T-helper 22 cell (primary cell): Measurements from ENCODE around the gene ABCD4.
"Not testable (repeated sequence)": the region's sequence is repeated elsewhere in the genome, so short reads cannot be mapped to it uniquely, and the experiment has no call there.

Experiments
- DNase-seq: peaks from one replicate; pipeline ENCODE4 v3.0.0-alpha.2; 2020; ENCODE audit warnings: low read depth

The ABCD4 gene

GRCh38 chr14:74302152-74302628 lies 544 bp downstream of the ABCD4 start:
- no peak for DNase-seq

- DNase-seq = no peak
Observed at GRCh38 chr14:74301594-74302151, 1.1 kb downstream of the ABCD4 start.

DNA sequence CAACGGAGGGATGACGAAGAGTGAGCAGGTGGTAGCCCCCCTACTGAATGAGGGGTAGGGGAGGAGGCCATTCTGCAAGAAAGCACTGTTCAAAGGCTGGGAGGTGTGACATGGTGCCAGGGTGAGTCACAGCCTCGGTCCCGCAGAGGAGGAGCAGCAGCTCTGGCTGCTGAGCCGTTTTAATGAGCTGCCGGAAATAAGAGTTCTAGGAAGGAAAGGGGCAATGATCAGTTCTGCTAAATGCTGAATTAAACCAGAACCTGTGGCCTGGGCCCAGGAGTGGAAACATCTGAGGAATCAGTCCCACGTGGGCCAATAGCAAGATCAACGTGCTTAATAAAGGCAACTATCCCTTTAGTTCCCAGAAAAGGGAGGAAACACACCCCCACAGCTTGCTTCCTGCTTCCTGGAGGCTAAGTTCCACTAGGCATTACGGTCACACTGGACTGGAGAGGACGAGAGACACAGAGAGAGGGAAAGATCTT lies 3.6 kb downstream of the ABCD4 start:
- DNase-seq = peak; percentile 13

GRCh38 chr14:74297986-74298385 lies 4.7 kb downstream of the ABCD4 start:
- no peak for DNase-seq

- DNase-seq = no peak
Observed at GRCh38 chr14:74296037-74296467, 6.7 kb downstream of the ABCD4 start.

- DNase-seq = no peak
Observed at GRCh38 chr14:74293606-74294005, 9.1 kb downstream of the ABCD4 start.

GRCh38 chr14:74292061-74292460 lies 10.7 kb downstream of the ABCD4 start:
- no peak for DNase-seq

DNA sequence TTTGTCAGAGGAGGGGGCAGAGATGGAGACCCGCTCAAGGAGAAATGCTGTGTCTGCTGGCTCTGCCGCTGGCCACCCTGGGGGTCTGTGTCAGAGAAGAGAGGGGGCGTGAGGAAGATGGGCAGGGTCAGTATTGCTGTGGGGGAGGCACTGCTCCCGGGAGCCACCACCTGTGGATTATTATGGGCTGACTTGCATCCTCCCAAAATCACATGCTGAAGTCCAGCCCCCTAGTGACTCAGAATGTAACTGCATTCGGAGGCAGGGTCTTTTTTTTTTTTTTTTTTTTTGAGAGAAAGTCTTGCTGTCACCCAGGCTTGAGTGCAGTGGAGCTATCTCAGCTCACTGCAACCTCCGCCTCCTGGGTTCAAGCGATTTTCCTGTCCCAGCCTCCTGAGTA lies 12.3 kb downstream of the ABCD4 start:
- no peak for DNase-seq

- no peak for DNase-seq
Observed at GRCh38 chr14:74289801-74290200, 12.9 kb downstream of the ABCD4 start.

DNA sequence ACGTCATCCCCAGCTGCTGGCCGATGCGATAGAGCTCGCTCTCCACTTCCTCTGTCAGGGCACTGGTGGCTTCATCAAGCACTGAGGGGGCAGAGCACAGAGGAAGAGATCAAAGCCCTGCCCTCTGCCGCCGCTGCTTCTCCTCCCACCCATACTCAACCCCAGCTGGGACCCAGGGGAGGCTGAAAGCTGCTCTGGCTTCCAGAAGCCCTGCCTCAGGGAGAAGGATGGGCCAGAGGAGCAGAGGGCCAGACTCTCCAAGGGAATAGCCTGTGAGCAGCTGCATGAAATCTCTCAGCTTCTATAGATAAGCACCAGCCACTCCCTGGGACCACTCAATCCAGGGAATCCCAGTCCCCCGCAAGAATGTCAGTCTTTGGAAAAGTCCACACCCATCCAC lies 16.0 kb downstream of the ABCD4 start:
- DNase-seq = no peak

- DNase-seq = no peak
Observed at GRCh38 chr14:74281069-74281468, 21.7 kb downstream of the ABCD4 start.

DNA sequence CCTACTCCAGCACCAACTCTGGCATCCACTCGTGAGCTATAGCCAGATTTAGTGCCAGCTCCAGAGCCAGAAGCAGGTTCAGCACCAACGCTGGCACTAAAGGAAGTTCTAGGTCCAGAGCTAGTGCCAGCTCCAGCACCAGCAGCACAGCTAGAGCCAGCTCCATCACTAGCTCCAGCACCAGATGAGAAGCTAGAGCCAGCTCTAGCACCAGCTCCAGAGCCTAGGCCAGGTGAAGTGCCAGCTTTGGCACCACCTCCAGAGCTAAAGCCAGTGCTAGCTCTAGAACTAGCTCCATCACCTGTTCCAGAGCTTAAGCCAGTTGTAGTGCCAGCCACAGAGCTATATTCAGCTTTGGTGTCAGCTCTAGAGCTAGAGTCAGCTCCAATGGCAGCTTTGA lies 24.7 kb downstream of the ABCD4 start:
- no peak for DNase-seq

- no peak for DNase-seq
Observed at GRCh38 chr14:74275241-74275841, 27.4 kb downstream of the ABCD4 start.

GRCh38 chr14:74271365-74271764 lies 31.4 kb downstream of the ABCD4 start:
- DNase-seq = no peak

- DNase-seq = not testable (repeated sequence)
Observed at GRCh38 chr14:74270382-74271177, 32.2 kb downstream of the ABCD4 start.

DNA sequence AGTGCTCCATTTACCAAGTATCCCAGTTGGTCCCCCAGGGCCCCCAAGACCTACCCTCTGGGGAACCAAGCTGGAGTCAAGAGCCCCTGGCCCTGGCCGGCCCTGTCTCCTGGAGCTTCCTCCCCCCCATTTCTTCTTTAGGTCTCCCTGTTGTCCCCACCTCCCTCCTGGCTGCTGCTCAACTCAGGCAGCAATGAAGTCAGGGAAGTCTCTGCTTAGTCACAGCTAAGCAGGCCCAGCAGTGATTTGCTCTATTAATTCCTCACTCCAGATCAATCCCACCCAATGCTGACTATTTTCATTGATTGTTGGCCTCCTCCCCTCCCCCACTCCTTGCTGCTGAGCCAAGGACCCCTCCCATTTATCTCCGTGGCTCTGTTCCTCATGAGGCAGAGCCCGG lies 35.1 kb downstream of the ABCD4 start:
- no peak for DNase-seq

GRCh38 chr14:74265301-74265965 lies 37.3 kb downstream of the ABCD4 start:
- DNase-seq = no peak

GRCh38 chr14:74263921-74264320 lies 38.8 kb downstream of the ABCD4 start:
- no peak for DNase-seq

DNA sequence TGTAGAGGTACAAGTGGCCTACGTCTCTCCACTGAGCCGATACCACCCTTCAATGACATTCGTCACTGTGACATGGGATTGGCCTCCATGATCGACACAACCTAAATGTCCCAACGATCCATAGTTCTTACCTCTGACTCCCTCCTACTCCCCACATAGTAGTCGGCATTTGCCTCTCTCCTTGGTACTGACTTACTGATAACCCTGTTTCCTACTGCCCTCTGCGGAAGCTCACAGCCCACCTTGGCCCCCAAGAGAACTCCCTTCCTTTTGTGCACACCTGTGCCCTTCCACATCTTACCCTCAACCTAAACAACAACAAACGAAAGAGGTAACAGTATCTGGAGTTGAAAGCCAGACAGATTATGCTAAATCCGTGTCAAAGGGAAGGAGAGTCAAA lies 39.6 kb downstream of the ABCD4 start:
- no peak for DNase-seq

GRCh38 chr14:74262076-74262475 lies 40.7 kb downstream of the ABCD4 start:
- DNase-seq = no peak

DNA sequence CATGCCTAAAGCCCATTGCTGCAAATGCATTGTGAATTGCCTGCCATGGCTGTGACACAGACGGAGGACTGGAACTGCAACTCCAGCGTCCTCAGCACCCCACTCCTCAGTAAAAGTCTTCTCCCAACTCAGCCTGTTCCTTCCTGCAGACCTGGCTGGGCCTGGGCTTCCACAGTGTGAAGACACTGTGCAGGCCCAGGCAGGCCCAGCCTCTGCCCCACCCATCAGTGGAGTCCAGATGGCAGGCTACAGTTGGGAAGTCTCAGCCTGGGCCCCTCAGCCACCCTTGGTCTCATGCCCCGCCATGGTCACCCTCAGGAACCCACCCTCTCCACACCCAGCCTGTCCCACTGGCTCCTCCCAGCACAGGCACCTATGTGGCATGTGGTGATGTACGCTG lies 41.4 kb downstream of the ABCD4 start:
- no peak for DNase-seq

GRCh38 chr14:74260525-74261233 lies 42.1 kb downstream of the ABCD4 start:
- no peak for DNase-seq
